Uterus (tissue), 4 donors: ENCODE measurements around the gene RASSF8. TPM values are rescaled to one million over a fixed set of nuclear protein-coding genes. Genes with fewer than 3 reads are reported as not detected.

Experiments
- DNase-seq, 2 donors: peaks; one replicate each; pipeline ENCODE4 v3.0.0-alpha.2; 2019 to 2020
- H3K27ac ChIP-seq, 2 donors: fragments of 200-600 bp; sonication (generic); 1 replicate in 1 of 2; 2 replicates in 1 of 2; pipeline ENCODE4 v1.5.1; 2016 to 2018
- H3K27me3 ChIP-seq, 2 donors: fragments of 200-600 bp; sonication (generic); one replicate each; pipeline ENCODE4 v1.5.1; 2018 to 2019; ENCODE audit warnings: control low read depth in 1 of 2
- H3K36me3 ChIP-seq, 2 donors: fragments of 200-600 bp; sonication (generic); one replicate each; pipeline ENCODE4 v1.5.1; 2019; ENCODE audit warnings: control low read depth in 1 of 2
- H3K4me1 ChIP-seq, 2 donors: fragments of 200-600 bp; sonication (generic); one replicate each; pipeline ENCODE4 v1.5.1; 2018 to 2019; ENCODE audit warnings: control low read depth in 1 of 2
- H3K4me3 ChIP-seq, 2 donors: fragments of 200-600 bp; sonication (generic); 1 replicate in 1 of 2; 2 replicates in 1 of 2; pipeline ENCODE4 v1.5.1; 2018 to 2019; ENCODE audit warnings: mild to moderate bottlenecking in 1 of 2
- H3K9me3 ChIP-seq, 2 donors: fragments of 200-600 bp; sonication (generic); one replicate each; pipeline ENCODE4 v1.5.1; 2019; ENCODE audit warnings: control low read depth in 1 of 2
- POLR2A ChIP-seq, 2 donors: fragments of 450-650 bp; IDR thresholded peaks; one replicate each; pipeline ENCODE4 v1.6.1; 2016; ENCODE audit warnings: antibody characterized with exemption in 2 of 2, mild to moderate bottlenecking in 1 of 2, moderate library complexity in 1 of 2
- intact Hi-C: fragments of 100-400 bp; cut with DNase I; formaldehyde crosslinking; loops from one replicate; pipeline ENCODE4 v1.15.1; 2023; ENCODE audit warnings: low total_unique reads
- total RNA-seq, 4 donors: library from RNA; depleted of rRNA in 3 of 4; stranded (reverse); fragments of >200 nt in 3 of 4; gene quantifications; one replicate each; pipeline versions ENCODE4 v1.1.0 to v1.2.4, GENCODE V29; 2014 to 2023
- TF ChIP-seq, protein P1 (sequence below), 4 experiments: fragments of 200-600 bp in 2 of 4; fragments of 450-650 bp in 2 of 4; sonication (generic) in 2 of 4; IDR thresholded peaks; one replicate each; pipeline ENCODE4 v1.5.1; 2016 to 2019; ENCODE audit warnings: antibody characterized with exemption in 4 of 4, mild to moderate bottlenecking in 2 of 4, moderate library complexity in 1 of 4
- donor health status: DM: yes; HTN: yes; CAD: no.

The RASSF8 gene
- total RNA-seq, 4 donors from 2014 or later: 54.1 to 174 (median 119) TPM

- H3K36me3 ChIP-seq: no peaks in the 10 kb centered on the region
- intact Hi-C loops: no loop called here
- peak in 1 of 2 donors; percentile 35 for DNase-seq
- H3K9me3 ChIP-seq: no peaks in the 10 kb centered on the region
- TF ChIP-seq, protein P1, sequence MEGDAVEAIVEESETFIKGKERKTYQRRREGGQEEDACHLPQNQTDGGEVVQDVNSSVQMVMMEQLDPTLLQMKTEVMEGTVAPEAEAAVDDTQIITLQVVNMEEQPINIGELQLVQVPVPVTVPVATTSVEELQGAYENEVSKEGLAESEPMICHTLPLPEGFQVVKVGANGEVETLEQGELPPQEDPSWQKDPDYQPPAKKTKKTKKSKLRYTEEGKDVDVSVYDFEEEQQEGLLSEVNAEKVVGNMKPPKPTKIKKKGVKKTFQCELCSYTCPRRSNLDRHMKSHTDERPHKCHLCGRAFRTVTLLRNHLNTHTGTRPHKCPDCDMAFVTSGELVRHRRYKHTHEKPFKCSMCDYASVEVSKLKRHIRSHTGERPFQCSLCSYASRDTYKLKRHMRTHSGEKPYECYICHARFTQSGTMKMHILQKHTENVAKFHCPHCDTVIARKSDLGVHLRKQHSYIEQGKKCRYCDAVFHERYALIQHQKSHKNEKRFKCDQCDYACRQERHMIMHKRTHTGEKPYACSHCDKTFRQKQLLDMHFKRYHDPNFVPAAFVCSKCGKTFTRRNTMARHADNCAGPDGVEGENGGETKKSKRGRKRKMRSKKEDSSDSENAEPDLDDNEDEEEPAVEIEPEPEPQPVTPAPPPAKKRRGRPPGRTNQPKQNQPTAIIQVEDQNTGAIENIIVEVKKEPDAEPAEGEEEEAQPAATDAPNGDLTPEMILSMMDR (IDR thresholded peaks at IDR 0.05): peak in 2 of 4 experiments; percentile 21 to 34
- no peak for TF ChIP-seq POLR2A (IDR thresholded peaks at IDR 0.05)
- H3K27ac ChIP-seq: peak overlapping the region; percentile 27 to 65
- no peaks in the 10 kb centered on the region for H3K27me3 ChIP-seq
- no peak overlapping the region for H3K4me3 ChIP-seq
- H3K4me1 ChIP-seq: peaks cover 6 to 16% of the 10 kb centered on the region in 2 donors
Observed at GRCh38 chr12:25970916-25971653, 12.6 kb downstream of the RASSF8 start.

GRCh38 chr12:25971654-25972041, 13.2 kb downstream of the RASSF8 start:
- Histone ChIP-seq H3K36me3 (no peaks in the 10 kb centered on the region), H3K27ac (peak overlapping the region; percentile 27 to 65), H3K4me1 (peaks cover 6 to 16% of the 10 kb centered on the region in 2 donors), H3K27me3 (no peaks in the 10 kb centered on the region), H3K4me3 (no peak overlapping the region), H3K9me3 (no peaks in the 10 kb centered on the region)
- no peak for DNase-seq
- no peak for TF ChIP-seq POLR2A (IDR thresholded peaks at IDR 0.05)
- TF ChIP-seq, protein P1 (IDR thresholded peaks at IDR 0.05): no peak
- intact Hi-C loops: no loop called here

GRCh38 chr12:25972783-25973182, 14.3 kb downstream of the RASSF8 start:
- H3K9me3 ChIP-seq: no peaks in the 10 kb centered on the region
- H3K27me3 ChIP-seq: no peaks in the 10 kb centered on the region
- H3K4me1 ChIP-seq: peaks cover 10 to 19% of the 10 kb centered on the region in 2 donors
- H3K27ac ChIP-seq: peak overlapping the region in 1 of 2 donors; percentile 65
- H3K36me3 ChIP-seq: no peaks in the 10 kb centered on the region
- no peak for DNase-seq
- H3K4me3 ChIP-seq: no peak overlapping the region
- TF ChIP-seq POLR2A (IDR thresholded peaks at IDR 0.05): no peak
- TF ChIP-seq, protein P1 (IDR thresholded peaks at IDR 0.05): no peak
- intact Hi-C loops: no loop called here

DNA sequence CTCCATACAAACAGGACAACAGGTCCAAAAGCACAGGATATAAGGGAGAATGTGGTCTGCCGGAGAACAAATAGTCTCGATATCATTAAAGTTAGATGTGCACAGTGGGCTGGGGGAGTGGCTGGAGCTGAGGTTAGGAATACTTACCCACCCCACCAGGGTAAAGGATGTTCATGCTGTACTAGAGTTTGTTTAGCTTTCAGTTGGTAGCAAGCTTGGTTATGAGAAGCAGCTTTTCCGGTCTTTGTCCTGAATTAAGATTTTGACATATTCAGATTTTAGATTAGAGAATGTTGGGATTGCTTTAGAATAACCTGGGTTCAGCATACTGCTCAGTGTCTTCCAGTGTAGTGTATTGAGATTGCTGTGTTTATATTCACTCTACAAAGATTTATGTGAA, 16.7 kb downstream of the RASSF8 start:
- no peak for DNase-seq
- peak overlapping the region; percentile 78 to 84 for H3K27ac ChIP-seq
- H3K4me1 ChIP-seq: peaks cover 19 to 26% of the 10 kb centered on the region in 2 donors
- H3K9me3 ChIP-seq: no peaks in the 10 kb centered on the region
- no peaks in the 10 kb centered on the region for H3K27me3 ChIP-seq
- intact Hi-C loops: no loop called here
- H3K36me3 ChIP-seq: no peaks in the 10 kb centered on the region
- H3K4me3 ChIP-seq: no peak overlapping the region
- TF ChIP-seq, protein P1 (IDR thresholded peaks at IDR 0.05): no peak

DNA sequence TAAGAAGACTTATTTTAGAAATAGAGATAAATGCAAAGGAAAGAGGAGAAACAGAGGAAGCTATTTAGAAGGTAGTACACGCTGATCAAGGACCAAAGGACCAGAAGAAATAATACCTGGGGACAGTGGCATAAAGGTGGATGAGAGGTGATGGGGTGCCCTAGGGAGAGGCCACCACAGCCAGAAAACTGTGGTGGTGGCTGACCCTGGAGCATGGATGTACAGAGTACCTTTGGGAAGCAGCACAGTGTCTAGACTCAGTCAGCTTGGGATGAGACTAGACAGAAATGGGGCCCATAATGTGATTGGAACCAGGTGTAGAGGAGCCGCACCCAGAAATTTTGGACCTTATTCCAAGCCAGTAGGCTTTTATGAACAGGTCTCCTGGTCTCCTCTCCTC, 17.2 kb downstream of the RASSF8 start:
- H3K27me3 ChIP-seq: no peaks in the 10 kb centered on the region
- intact Hi-C loops: no loop called here
- H3K27ac ChIP-seq: peak overlapping the region; percentile 78 to 84
- H3K4me3 ChIP-seq: no peak overlapping the region
- H3K4me1 ChIP-seq: peaks cover 19 to 27% of the 10 kb centered on the region in 2 donors
- TF ChIP-seq, protein P1 (IDR thresholded peaks at IDR 0.05): no peak
- no peak for TF ChIP-seq POLR2A (IDR thresholded peaks at IDR 0.05)
- H3K9me3 ChIP-seq: no peaks in the 10 kb centered on the region
- DNase-seq: no peak
- no peaks in the 10 kb centered on the region for H3K36me3 ChIP-seq
